CD14-positive monocyte (primary cell): Measurements from ENCODE around the gene F13A1. TPM values are rescaled to one million over a fixed set of nuclear protein-coding genes. Genes with fewer than 3 reads are reported as not detected.

Experiments
- DNase-seq, 3 donors: peaks; one replicate each; pipeline ENCODE4 v3.0.0-alpha.2; 2011 to 2022
- H2AFZ ChIP-seq: 2 replicates; pipeline ENCODE4 v1.6.0; 2012; ENCODE audit warnings: mild to moderate bottlenecking, low read depth, low read length, inconsistent platforms; ENCODE audit not compliant: insufficient read depth, poor library complexity, severe bottlenecking
- H3K27ac ChIP-seq, 2 donors: 1 replicate in 1 of 2; 2 replicates in 1 of 2; pipeline ENCODE4 v1.5.1; 2012 to 2013; ENCODE audit warnings: low read length in 2 of 2, control low read depth in 1 of 2, inconsistent platforms in 1 of 2, low read depth in 1 of 2, mild to moderate bottlenecking in 1 of 2
- H3K27me3 ChIP-seq, 2 donors: one replicate each; pipeline versions ENCODE4 v1.6.0 to v1.6.1; 2011 to 2013; ENCODE audit warnings: low read length in 2 of 2; ENCODE audit not compliant: control insufficient read depth in 2 of 2, insufficient read depth in 2 of 2
- H3K36me3 ChIP-seq, 2 donors: replicated peaks in 1 of 2; 1 replicate in 1 of 2; 2 replicates in 1 of 2; pipeline versions ENCODE4 v1.5.1 to v1.6.1; 2012 to 2013; ENCODE audit warnings: low read length in 2 of 2, control low read depth in 1 of 2, inconsistent platforms in 1 of 2, mild to moderate bottlenecking in 1 of 2; ENCODE audit not compliant: insufficient read depth in 2 of 2, control insufficient read depth in 1 of 2
- H3K4me1 ChIP-seq, 2 donors: 1 replicate in 1 of 2; 2 replicates in 1 of 2; pipeline versions ENCODE4 v1.5.1 to v1.6.1; 2012 to 2013; ENCODE audit warnings: low read length in 2 of 2, control low read depth in 1 of 2, inconsistent platforms in 1 of 2, mild to moderate bottlenecking in 1 of 2, moderate library complexity in 1 of 2; ENCODE audit not compliant: insufficient read depth in 2 of 2, control insufficient read depth in 1 of 2
- H3K4me2 ChIP-seq: replicated peaks from 2 replicates; pipeline ENCODE3; 2012; ENCODE audit warnings: low read length, moderate library complexity, mild to moderate bottlenecking; ENCODE audit not compliant: poor library complexity, severe bottlenecking; ENCODE audit errors: extremely low read depth
- H3K4me3 ChIP-seq, 3 experiments: fragments of 200-600 bp in 1 of 3; sonication (generic) in 1 of 3; replicated peaks in 1 of 3; 1 replicate in 2 of 3; 2 replicates in 1 of 3; pipeline ENCODE4 v1.5.1; 2011 to 2013; ENCODE audit warnings: low read length in 3 of 3, mild to moderate bottlenecking in 3 of 3, control low read depth in 2 of 3, low read depth in 2 of 3, inconsistent platforms in 1 of 3, moderate library complexity in 1 of 3
- H3K79me2 ChIP-seq: 2 replicates; pipeline ENCODE4 v1.6.0; 2012; ENCODE audit warnings: mild to moderate bottlenecking, control low read depth, inconsistent platforms, low read length, moderate library complexity; ENCODE audit not compliant: insufficient read depth
- H3K9ac ChIP-seq: 2 replicates; pipeline ENCODE4 v1.6.0; 2017; ENCODE audit warnings: low read length, mild to moderate bottlenecking; ENCODE audit not compliant: insufficient read depth, poor library complexity, severe bottlenecking
- H3K9me3 ChIP-seq, 2 donors: replicated peaks in 1 of 2; 1 replicate in 1 of 2; 2 replicates in 1 of 2; pipeline versions ENCODE4 v1.5.1 to v1.6.1; 2012 to 2013; ENCODE audit warnings: low read length in 2 of 2, control low read depth in 1 of 2; ENCODE audit not compliant: control insufficient read depth in 1 of 2, insufficient read depth in 1 of 2
- H4K20me1 ChIP-seq: 2 replicates; pipeline ENCODE4 v1.6.0; 2012; ENCODE audit warnings: mild to moderate bottlenecking, low read length, control low read depth, moderate library complexity; ENCODE audit not compliant: insufficient read depth
- H3K27ac Mint-ChIP-seq, 7 donors: one replicate each; pipeline ENCODE4 v1.8.0; 2020; ENCODE audit warnings: mild to moderate bottlenecking in 7 of 7, mixed read lengths in 7 of 7, moderate library complexity in 6 of 7, inconsistent platforms in 2 of 7
- H3K27me3 Mint-ChIP-seq, 3 donors: one replicate each; pipeline ENCODE4 v1.8.0; 2021 to 2022; ENCODE audit warnings: low read depth in 3 of 3, mild to moderate bottlenecking in 3 of 3, mixed read lengths in 3 of 3, moderate library complexity in 3 of 3, inconsistent platforms in 1 of 3
- H3K36me3 Mint-ChIP-seq, 2 donors: one replicate each; pipeline ENCODE4 v1.8.0; 2020; ENCODE audit warnings: mixed read lengths in 2 of 2, inconsistent platforms in 1 of 2, mild to moderate bottlenecking in 1 of 2
- H3K4me1 Mint-ChIP-seq: one replicate; pipeline ENCODE4 v1.8.0; 2020; ENCODE audit warnings: mild to moderate bottlenecking, mixed read lengths
- H3K4me3 Mint-ChIP-seq, 2 donors: one replicate each; pipeline ENCODE4 v1.8.0; 2020; ENCODE audit warnings: mild to moderate bottlenecking in 2 of 2, mixed read lengths in 2 of 2, moderate library complexity in 1 of 2
- H3K9me3 Mint-ChIP-seq, 7 donors: one replicate each; pipeline ENCODE4 v1.8.0; 2020 to 2022; ENCODE audit warnings: mixed read lengths in 7 of 7, mild to moderate bottlenecking in 6 of 7, moderate library complexity in 6 of 7, inconsistent platforms in 2 of 7
- WGBS: methylation state at CpG from one replicate; pipeline ENCODE4 v1.1.5; 2013; ENCODE audit warnings: missing lambda C conversion rate; ENCODE audit not compliant: insufficient coverage; 5-methylcytosine and 5-hydroxymethylcytosine counted together
- intact Hi-C, 2 donors: fragments of 100-400 bp; cut with micrococcal nuclease; formaldehyde crosslinking; loops; one replicate each; pipeline versions ENCODE4 v1.15.0 to v1.15.1; 2023
- polyA plus RNA-seq, 3 donors: library from polyadenylated mRNA; depleted of rRNA in 1 of 3; unstranded in 2 of 3; stranded (reverse) in 1 of 3; fragments of 300-500 nt in 2 of 3; fragments of >200 nt in 1 of 3; fragmentation: Illumina TruSeq in 2 of 3; gene quantifications; 1 replicate in 2 of 3; 2 replicates in 1 of 3; pipeline ENCODE4 v1.2.3, GENCODE V29; 2012 to 2021
- TF ChIP-seq, protein P1 (sequence below): fragments of 200-600 bp; IDR thresholded peaks from one replicate; pipeline ENCODE4 v1.8.0; 2022; ENCODE audit warnings: antibody characterized with exemption, mild to moderate bottlenecking

The F13A1 gene
- polyA plus RNA-seq, 3 donors: 49.0 to 136 (median 105) TPM

DNA sequence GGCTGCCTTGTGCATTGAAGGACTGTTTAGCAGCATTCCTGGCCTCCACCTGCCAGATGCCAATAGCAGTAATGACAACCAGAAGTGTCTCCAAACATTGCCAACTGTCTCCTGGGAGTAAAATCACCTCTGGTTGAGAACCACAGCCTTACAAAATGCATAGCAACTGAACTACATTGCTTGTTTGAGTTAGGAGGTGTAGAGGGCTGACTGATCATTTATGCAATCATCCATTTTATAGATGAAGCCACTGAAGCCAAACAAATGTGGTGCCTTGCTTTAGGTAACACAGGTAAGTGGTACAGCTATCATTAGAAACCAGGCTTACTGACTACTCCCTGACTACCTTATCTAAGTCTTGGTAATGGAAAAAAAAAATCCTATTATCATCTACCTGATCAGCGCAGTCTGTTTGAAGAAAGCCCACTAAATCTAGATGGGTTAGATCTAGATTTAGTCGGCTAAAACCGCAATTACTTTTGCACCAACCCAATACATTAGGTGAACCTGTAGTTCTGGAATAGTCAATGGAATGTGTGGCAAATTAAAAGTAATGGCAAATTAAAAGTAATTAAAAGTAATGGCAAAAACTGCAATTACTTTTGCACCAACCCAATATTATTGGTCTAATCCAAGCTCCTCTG lies 47.7 kb upstream of the F13A1 start:
- H3K4me1 Mint-ChIP-seq: peaks cover 13% of the 10 kb centered on the region
- Histone ChIP-seq H3K9me3 (no peaks in the 10 kb centered on the region), H3K4me3 (no peak overlapping the region), H3K27ac (no peak overlapping the region), H3K4me1 (peaks cover 14 to 15% of the 10 kb centered on the region in 2 donors), H3K4me2 (no peak overlapping the region), H3K9ac (no peak overlapping the region), H2AFZ (no peak overlapping the region), H4K20me1 (no peaks in the 10 kb centered on the region), H3K36me3 (no peaks in the 10 kb centered on the region), H3K27me3 (no peaks in the 10 kb centered on the region), H3K79me2 (no peaks in the 10 kb centered on the region)
- TF ChIP-seq, protein P1, sequence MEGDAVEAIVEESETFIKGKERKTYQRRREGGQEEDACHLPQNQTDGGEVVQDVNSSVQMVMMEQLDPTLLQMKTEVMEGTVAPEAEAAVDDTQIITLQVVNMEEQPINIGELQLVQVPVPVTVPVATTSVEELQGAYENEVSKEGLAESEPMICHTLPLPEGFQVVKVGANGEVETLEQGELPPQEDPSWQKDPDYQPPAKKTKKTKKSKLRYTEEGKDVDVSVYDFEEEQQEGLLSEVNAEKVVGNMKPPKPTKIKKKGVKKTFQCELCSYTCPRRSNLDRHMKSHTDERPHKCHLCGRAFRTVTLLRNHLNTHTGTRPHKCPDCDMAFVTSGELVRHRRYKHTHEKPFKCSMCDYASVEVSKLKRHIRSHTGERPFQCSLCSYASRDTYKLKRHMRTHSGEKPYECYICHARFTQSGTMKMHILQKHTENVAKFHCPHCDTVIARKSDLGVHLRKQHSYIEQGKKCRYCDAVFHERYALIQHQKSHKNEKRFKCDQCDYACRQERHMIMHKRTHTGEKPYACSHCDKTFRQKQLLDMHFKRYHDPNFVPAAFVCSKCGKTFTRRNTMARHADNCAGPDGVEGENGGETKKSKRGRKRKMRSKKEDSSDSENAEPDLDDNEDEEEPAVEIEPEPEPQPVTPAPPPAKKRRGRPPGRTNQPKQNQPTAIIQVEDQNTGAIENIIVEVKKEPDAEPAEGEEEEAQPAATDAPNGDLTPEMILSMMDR: no peak
- peaks cover 0 to 3% (median 0%) of the 10 kb centered on the region in 3 donors for H3K27me3 Mint-ChIP-seq
- WGBS: no CpG with 5 or more reads among the region's 3 CpGs
- peaks cover 0 to 23% (median 12%) of the 10 kb centered on the region in 7 donors for H3K9me3 Mint-ChIP-seq
- no peak for DNase-seq
- peak overlapping the region in 1 of 2 donors; percentile 61 for H3K4me3 Mint-ChIP-seq
- H3K27ac Mint-ChIP-seq: peak overlapping the region in 1 of 7 donors; percentile 76
- H3K36me3 Mint-ChIP-seq: peaks cover 0 to 4% of the 10 kb centered on the region in 2 donors
- intact Hi-C loops: no loop called here

DNA sequence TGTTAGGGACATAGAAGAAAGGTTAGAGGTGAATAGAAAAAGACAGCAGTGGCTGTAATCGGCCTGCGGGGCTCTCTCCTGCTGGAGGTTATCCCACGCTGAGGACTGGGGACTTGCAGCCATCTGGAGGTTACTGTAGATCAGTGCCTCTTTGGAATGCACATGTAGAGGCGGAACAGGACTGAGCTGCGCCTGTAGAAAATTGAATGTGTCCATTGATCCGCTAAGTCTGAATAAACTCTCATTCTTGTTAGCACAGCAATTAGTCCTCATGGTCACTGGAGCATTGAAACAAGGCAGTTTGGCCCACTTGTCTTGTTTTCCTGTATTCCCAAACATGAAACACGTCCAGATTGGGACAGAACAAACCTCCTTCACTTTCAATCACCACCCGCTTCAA lies 46.3 kb upstream of the F13A1 start:
- Mint-ChIP-seq H3K4me1 (peaks cover 13% of the 10 kb centered on the region), H3K36me3 (peaks cover 0 to 4% of the 10 kb centered on the region in 2 donors), H3K27ac (no peak overlapping the region), H3K27me3 (peaks cover 0 to 3% (median 0%) of the 10 kb centered on the region in 3 donors), H3K9me3 (peaks cover 0 to 11% (median 7%) of the 10 kb centered on the region in 7 donors), H3K4me3 (no peak overlapping the region)
- intact Hi-C loops: no loop called here
- TF ChIP-seq, protein P1: no peak
- Histone ChIP-seq H3K79me2 (no peaks in the 10 kb centered on the region), H3K9ac (no peak overlapping the region), H3K4me3 (no peak overlapping the region), H3K27me3 (no peaks in the 10 kb centered on the region), H3K36me3 (no peaks in the 10 kb centered on the region), H3K9me3 (no peaks in the 10 kb centered on the region), H4K20me1 (no peaks in the 10 kb centered on the region), H3K27ac (no peak overlapping the region), H2AFZ (no peak overlapping the region), H3K4me1 (peaks cover 14 to 15% of the 10 kb centered on the region in 2 donors), H3K4me2 (no peak overlapping the region)
- DNase-seq: no peak
- WGBS: 93% methylated on average over 8 of the region's 8 CpGs
